DND-41 (cell line): ENCODE measurements around the gene GIMAP6.

Source experiments
- EZH2 ChIP-seq: IDR thresholded peaks from 3 replicates; pipeline ENCODE4 v1.6.1; 2012; ENCODE audit warnings: borderline replicate concordance, low read depth, mild to moderate bottlenecking, moderate library complexity, low read length, inconsistent platforms; ENCODE audit not compliant: severe bottlenecking
- TF ChIP-seq, protein P1 (sequence below): IDR thresholded peaks from 2 replicates; pipeline ENCODE4 v1.5.1; 2012; ENCODE audit warnings: borderline replicate concordance, low read length, moderate library complexity, mild to moderate bottlenecking; ENCODE audit not compliant: poor library complexity, severe bottlenecking; ENCODE audit errors: extremely low read depth

DNA sequence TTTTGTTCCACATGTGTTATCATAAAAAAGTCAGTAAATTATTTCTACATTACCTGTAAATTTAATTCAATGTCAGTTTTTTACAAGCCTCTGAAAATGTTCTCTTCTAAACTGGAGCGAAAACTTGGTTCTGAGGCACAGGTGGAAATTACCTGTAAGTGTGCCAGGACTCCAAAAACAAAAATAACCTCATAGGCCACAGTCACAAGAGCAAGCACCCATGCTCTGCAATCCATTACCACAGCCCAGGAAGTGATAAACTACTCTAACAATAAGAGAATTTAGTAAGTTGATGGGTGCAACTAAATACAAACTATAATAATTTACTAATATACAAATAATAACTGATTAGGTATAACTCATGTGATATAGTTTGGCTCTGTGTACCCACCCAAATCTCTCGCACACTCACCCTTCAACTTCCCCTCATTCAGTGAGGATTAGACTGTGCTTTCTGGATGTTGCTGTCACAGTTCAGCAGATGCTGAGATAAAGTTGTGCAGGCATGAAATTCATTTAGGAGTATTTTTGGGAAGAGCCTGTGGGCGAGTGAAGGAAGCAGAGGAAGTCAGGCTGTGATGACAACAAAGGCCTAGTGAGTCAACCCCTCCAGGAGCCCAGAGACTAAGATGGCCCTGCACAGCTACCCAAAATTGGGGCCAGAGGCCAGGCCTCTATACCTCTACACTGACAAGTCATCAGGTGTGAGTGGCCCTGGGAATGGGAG is 16.3 kb upstream of the GIMAP6 start:
- TF ChIP-seq, protein P1, sequence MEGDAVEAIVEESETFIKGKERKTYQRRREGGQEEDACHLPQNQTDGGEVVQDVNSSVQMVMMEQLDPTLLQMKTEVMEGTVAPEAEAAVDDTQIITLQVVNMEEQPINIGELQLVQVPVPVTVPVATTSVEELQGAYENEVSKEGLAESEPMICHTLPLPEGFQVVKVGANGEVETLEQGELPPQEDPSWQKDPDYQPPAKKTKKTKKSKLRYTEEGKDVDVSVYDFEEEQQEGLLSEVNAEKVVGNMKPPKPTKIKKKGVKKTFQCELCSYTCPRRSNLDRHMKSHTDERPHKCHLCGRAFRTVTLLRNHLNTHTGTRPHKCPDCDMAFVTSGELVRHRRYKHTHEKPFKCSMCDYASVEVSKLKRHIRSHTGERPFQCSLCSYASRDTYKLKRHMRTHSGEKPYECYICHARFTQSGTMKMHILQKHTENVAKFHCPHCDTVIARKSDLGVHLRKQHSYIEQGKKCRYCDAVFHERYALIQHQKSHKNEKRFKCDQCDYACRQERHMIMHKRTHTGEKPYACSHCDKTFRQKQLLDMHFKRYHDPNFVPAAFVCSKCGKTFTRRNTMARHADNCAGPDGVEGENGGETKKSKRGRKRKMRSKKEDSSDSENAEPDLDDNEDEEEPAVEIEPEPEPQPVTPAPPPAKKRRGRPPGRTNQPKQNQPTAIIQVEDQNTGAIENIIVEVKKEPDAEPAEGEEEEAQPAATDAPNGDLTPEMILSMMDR = no peak
- no peak for TF ChIP-seq EZH2
